ENCODE measurements around the gene VPS11. TPM values are rescaled to one million over a fixed set of nuclear protein-coding genes. Genes with fewer than 3 reads are reported as not detected.

The VPS11 gene
- total and polyA plus RNA-seq, 2 experiments from 2014 or later, result 22.1 to 22.3 TPM

DNA sequence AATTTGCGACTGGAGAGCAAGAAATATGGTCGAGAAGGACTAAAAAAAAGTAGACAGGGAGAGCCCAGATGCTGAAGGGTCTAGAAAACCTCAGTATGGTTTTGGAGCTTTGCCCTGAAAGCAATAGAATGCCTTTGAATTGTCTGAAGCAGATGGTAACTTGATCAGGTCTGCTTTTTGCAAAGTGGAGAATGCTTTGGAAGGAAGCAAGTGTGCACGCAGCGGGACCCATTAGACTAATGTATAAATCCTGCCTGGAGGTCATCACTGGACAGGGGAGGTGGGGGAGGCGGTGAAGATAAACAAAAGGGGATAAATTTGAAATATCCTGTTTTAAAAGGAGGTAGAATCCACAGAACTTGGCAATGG is 53.0 kb downstream of the VPS11 start:
- peak overlapping the region; percentile 29 for H3K27ac ChIP-seq
- TF ChIP-seq, protein P1, sequence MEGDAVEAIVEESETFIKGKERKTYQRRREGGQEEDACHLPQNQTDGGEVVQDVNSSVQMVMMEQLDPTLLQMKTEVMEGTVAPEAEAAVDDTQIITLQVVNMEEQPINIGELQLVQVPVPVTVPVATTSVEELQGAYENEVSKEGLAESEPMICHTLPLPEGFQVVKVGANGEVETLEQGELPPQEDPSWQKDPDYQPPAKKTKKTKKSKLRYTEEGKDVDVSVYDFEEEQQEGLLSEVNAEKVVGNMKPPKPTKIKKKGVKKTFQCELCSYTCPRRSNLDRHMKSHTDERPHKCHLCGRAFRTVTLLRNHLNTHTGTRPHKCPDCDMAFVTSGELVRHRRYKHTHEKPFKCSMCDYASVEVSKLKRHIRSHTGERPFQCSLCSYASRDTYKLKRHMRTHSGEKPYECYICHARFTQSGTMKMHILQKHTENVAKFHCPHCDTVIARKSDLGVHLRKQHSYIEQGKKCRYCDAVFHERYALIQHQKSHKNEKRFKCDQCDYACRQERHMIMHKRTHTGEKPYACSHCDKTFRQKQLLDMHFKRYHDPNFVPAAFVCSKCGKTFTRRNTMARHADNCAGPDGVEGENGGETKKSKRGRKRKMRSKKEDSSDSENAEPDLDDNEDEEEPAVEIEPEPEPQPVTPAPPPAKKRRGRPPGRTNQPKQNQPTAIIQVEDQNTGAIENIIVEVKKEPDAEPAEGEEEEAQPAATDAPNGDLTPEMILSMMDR (IDR thresholded peaks at IDR 0.05; ENCODE audit: low read depth, low read length), result no peak

DNA sequence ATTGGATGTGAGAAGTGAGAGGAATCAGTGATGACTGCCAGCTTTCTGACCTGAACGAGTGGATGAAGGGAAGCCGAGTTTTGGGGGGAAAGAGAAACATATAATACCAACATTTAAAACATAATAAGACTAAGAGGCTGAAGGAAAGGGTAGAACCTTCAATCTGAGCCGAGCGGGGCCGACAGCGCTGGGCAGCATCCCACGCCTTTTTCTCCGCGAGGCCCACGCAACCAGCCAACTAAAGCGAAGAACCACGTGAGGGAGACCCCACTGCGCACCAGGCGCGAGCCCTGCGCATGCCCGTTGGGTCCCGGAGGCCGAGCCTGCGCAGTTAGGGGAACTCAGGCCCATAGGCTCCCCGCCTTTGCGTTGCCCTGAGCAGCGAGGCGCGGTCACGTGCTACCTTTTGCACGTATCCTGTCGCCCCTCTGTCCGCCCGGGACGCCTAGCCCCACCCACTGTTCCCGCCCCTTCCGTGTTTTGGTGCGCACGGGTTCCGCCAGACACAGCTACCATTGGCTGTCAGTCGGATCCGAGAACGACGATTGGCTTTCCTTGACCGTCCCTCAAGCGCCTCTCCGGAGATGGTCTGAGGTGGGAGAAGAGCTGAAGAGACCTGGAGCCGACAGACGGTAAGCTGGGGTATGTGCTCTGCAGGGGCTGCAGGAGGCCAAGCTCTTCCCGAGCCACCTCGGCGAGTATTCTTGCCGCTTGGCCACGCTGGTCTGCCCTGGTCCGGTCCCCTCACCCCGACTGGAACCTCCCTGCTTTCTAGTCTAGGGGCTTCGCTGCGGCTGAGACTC is 53.6 kb downstream of the VPS11 start, which contains the start of gene HINFP:
TSS of gene HINFP (plus strand) at position 573 of the 803 bp plus-strand sequence. CDS start 5,365 bp downstream, outside the sequence.
- Histone ChIP-seq H3K27ac (peak within 1 kb of the TSS; percentile 76), H3K4me1 (ENCODE audit: low read depth) (peaks cover 10% of the 10 kb centered on the region), H3K27me3 (no peaks in the 10 kb centered on the region), H3K36me3 (peaks cover 2% of the 10 kb centered on the region), H3K9me3 (ENCODE audit: low read depth) (no peaks in the 10 kb centered on the region), H3K4me3 (peak within 1 kb of the TSS; percentile 69)
- peak; percentile 99 for DNase-seq (ENCODE audit: low read depth in 1 of 2, low spot score in 1 of 2)
- TF ChIP-seq, protein P1 (IDR thresholded peaks at IDR 0.05; ENCODE audit: low read depth, low read length), result no peak

More for the DNA sequence above, 53.0 kb downstream of the VPS11 start:
- peaks cover 2% of the 10 kb centered on the region for H3K36me3 ChIP-seq
- peak overlapping the region; percentile 23 for H3K4me3 ChIP-seq
- peaks cover 10% of the 10 kb centered on the region for H3K4me1 ChIP-seq (ENCODE audit: low read depth)
- DNase-seq (ENCODE audit: low read depth in 1 of 2, low spot score in 1 of 2), result peak; percentile 13 to 54
- H3K27me3 ChIP-seq, result no peaks in the 10 kb centered on the region
- H3K9me3 ChIP-seq (ENCODE audit: low read depth), result no peaks in the 10 kb centered on the region

DNA sequence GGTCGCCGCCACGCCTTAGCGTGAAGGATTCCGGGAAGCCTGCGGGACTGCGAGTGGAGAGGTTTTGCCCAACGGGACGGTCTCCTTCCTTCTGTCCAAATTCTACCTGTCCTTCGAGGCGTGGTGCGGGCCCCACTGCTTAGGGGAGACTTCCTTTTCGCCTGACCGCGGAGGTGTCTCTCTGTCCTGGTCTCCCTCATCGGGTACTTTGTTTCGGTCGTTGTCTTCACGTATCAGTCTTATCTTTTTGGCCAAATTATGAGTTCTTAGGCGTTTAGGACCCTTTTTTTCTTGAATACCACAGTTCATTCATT is 54.1 kb downstream of the VPS11 start:
- Histone ChIP-seq H3K4me1 (ENCODE audit: low read depth) (peaks cover 10% of the 10 kb centered on the region), H3K36me3 (peaks cover 2% of the 10 kb centered on the region), H3K9me3 (ENCODE audit: low read depth) (no peaks in the 10 kb centered on the region), H3K27me3 (no peaks in the 10 kb centered on the region), H3K27ac (peak overlapping the region; percentile 76), H3K4me3 (peak overlapping the region; percentile 69)
- TF ChIP-seq, protein P1 (IDR thresholded peaks at IDR 0.05; ENCODE audit: low read depth, low read length), result no peak
- no peak for DNase-seq (ENCODE audit: low read depth in 1 of 2, low spot score in 1 of 2)

- peaks cover 9% of the 10 kb centered on the region for H3K36me3 ChIP-seq
- no peak overlapping the region for H3K4me3 ChIP-seq
- H3K27me3 ChIP-seq, result no peaks in the 10 kb centered on the region
- TF ChIP-seq, protein P1 (IDR thresholded peaks at IDR 0.05; ENCODE audit: low read depth, low read length), result no peak
- peaks cover 4% of the 10 kb centered on the region for H3K4me1 ChIP-seq (ENCODE audit: low read depth)
- H3K9me3 ChIP-seq (ENCODE audit: low read depth), result no peaks in the 10 kb centered on the region
- DNase-seq (ENCODE audit: low read depth in 1 of 2, low spot score in 1 of 2), result no peak
- H3K27ac ChIP-seq, result no peak overlapping the region
Measured at GRCh38 chr11:119125821-119126220, 58.2 kb downstream of the VPS11 start.

DNA sequence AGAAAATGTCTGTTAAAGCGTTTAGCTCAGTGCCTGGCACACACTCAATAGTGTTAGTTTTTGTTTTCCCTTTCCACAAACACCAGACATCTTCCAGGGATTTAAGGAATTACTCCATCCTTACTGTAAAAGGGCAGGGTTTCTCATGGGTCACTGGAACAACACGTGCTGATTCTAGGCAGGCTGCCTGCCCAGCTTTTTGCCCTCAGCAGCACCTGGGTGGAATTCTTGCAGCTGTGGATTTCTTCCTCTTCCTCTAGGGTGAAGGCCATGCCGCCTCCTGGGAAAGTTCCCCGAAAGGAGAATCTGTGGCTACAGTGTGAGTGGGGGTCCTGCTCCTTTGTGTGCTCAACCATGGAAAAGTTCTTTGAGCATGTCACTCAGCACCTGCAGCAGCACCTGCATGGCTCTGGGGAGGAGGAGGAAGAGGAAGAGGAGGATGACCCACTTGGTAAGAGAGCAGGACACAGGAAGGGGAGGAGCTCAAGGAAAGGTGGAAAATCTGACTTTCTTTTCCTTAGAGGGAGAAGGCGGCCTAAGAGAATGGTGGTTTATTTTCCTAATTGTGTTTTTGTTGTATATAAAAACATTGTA is 59.2 kb downstream of the VPS11 start:
- TF ChIP-seq, protein P1 (IDR thresholded peaks at IDR 0.05; ENCODE audit: low read depth, low read length), result no peak
- Histone ChIP-seq H3K36me3 (peaks cover 18% of the 10 kb centered on the region), H3K27ac (peak overlapping the region; percentile 55), H3K4me1 (ENCODE audit: low read depth) (peaks cover 3% of the 10 kb centered on the region), H3K4me3 (no peak overlapping the region), H3K9me3 (ENCODE audit: low read depth) (no peaks in the 10 kb centered on the region), H3K27me3 (no peaks in the 10 kb centered on the region)
- no peak for DNase-seq (ENCODE audit: low read depth in 1 of 2, low spot score in 1 of 2)
